ENCODE measurements around the gene AP5B1. TPM values are rescaled to one million over a fixed set of nuclear protein-coding genes. Genes with fewer than 3 reads are reported as not detected.

AP5B1 gene, protein sequence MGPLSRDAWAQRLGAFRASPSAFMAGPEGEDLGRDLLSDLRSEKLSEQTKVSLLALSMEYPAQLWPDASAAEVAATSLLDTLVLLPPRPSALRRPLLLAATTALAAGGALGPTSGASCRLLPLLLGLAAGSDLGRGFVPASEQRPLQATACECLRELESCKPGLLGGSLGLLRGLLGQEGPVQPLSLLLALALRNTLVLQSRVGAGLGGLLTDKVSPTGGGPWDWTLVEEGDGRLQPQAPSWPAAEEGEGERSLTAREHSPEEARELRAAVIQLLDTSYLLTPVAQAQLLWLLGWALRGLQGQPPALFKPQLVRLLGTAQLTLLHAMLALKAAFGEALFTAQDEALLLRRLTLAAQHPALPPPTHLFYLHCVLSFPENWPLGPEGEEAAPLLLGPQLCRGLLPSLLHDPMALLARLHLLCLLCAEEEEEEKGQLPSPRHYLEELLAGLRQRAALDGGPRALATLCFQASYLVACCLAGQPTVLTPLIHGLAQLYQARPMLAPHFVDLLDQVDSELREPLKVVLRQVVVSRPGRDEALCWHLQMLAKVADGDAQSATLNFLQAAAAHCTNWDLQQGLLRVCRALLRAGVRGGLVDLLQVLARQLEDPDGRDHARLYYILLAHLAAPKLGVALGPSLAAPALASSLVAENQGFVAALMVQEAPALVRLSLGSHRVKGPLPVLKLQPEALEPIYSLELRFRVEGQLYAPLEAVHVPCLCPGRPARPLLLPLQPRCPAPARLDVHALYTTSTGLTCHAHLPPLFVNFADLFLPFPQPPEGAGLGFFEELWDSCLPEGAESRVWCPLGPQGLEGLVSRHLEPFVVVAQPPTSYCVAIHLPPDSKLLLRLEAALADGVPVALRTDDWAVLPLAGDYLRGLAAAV
- 7.6 and 12.5 TPM in 2 replicates for total RNA-seq

DNA sequence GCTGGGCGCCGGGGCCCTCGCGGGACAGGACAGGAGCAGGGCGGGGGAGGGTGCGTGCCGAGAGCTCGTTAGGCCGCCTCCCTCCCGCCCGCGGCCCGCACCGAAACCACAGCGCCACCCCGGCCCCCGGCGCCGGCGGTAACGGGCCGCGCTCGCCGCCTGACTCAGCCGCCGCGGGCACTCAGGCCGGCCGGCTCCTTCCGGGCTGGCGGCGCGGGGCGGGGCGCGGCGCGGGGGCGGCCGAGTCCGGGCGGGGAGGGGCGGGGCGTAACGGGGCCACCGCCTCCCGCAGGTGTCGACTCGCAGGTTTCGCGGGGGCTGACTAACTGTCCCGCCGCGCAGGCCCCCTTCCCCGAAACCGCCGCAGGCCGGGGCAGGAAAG lies at the start of gene AP5B1:
AP5B1 (minus strand) TSS at position 207 of the 382 bp plus-strand sequence. CDS start 385 bp downstream, outside the sequence.

DNA sequence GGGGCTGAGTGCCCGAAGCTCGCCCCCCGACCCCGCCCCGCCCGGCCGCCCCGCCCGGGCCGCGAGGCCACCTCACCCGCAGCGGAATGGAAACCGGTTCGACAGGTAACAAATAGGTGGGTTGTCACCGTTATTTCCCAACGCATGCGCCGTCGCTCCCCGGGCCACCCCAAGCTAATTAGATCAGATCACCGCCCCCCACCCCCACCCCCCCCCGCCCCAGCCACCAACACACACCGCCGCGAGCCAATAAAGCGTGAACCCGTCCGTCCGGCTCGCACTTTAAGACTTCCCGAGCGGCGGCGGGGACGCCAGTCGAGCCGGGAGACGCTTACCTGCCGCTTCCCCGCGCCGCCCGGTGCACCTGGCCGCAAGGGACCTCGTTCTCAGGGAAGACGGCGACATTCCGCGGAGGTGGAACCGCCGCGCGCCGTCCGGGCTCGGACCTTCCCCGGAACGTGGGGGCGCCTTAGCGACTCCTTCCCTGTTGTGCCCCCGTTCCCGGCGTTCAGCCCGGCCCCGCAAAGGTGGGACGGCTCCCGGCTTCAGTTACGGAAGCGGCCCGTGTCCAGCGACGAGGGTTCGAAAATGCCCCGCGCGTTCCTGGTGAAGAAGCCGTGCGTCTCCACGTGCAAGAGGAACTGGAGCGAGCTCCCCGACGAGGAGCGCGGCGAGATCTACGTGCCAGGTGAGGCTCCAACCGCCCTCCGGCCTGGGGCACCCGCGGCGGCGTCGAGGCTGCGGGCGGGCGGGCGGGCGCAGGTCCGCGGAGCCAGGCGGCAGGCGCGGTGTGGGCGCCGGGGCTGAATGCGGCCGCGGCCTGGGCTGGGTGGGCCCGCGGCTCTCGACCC lies 6.2 kb upstream of the AP5B1 start, which contains the start of gene OVOL1:
OVOL1 (plus strand) TSS at position 278 of the 851 bp plus-strand sequence; CDS start at position 589, 311 bp downstream.

Other genes with a start within 250 kb of the AP5B1 start
- gene LTBP3, start 222.6 kb downstream of the AP5B1 start, total RNA-seq = 138 and 166 TPM in 2 replicates
- gene ZNRD2, start 210.5 kb downstream of the AP5B1 start, total RNA-seq = 31.5 and 37.9 TPM in 2 replicates
- gene FAM89B, start 208.4 kb downstream of the AP5B1 start, total RNA-seq = 23.5 and 41.3 TPM in 2 replicates
- 97.6 and 153 TPM in 2 replicates for gene EHBP1L1, start 204.9 kb downstream of the AP5B1 start, total RNA-seq
- gene KCNK7, start 185.2 kb downstream of the AP5B1 start, total RNA-seq = 0.07 and 0.10 TPM in 2 replicates
- 21.7 and 32.6 TPM in 2 replicates for gene MAP3K11, start 166.8 kb downstream of the AP5B1 start, total RNA-seq
- 24.2 and 36.9 TPM in 2 replicates for gene PCNX3, start 165.2 kb downstream of the AP5B1 start, total RNA-seq
- gene SIPA1, start 142.9 kb downstream of the AP5B1 start, total RNA-seq = 23.3 and 23.8 TPM in 2 replicates
- gene RELA, start 118.1 kb downstream of the AP5B1 start, total RNA-seq = 22.9 and 30.1 TPM in 2 replicates
- gene KAT5, start 68.7 kb downstream of the AP5B1 start, total RNA-seq = 37.6 and 42.1 TPM in 2 replicates
- 17.4 and 20.1 TPM in 2 replicates for gene RNASEH2C, start 60.2 kb downstream of the AP5B1 start, total RNA-seq
- not detected in 2 replicates for gene OVOL1, start 6.1 kb upstream of the AP5B1 start, total RNA-seq
- 1.3 and 4.0 TPM in 2 replicates for gene SNX32, start 53.0 kb upstream of the AP5B1 start, total RNA-seq
- 662 and 789 TPM in 2 replicates for gene CFL1, start 77.2 kb upstream of the AP5B1 start, total RNA-seq
- gene MUS81, start 79.5 kb upstream of the AP5B1 start, total RNA-seq = 35.4 and 52.0 TPM in 2 replicates
- 114 and 154 TPM in 2 replicates for gene EFEMP2, start 91.8 kb upstream of the AP5B1 start, total RNA-seq
- 0.07 TPM in 1 of 2 replicates, not detected in the other for gene CTSW, start 98.9 kb upstream of the AP5B1 start, total RNA-seq
- gene FIBP, start 107.5 kb upstream of the AP5B1 start, total RNA-seq = 144 and 156 TPM in 2 replicates
- 50.8 and 53.9 TPM in 2 replicates for gene CCDC85B, start 109.7 kb upstream of the AP5B1 start, total RNA-seq
- 9.8 and 26.0 TPM in 2 replicates for gene FOSL1, start 119.4 kb upstream of the AP5B1 start, total RNA-seq
- gene C11orf68, start 138.1 kb upstream of the AP5B1 start, total RNA-seq = 28.4 and 31.1 TPM in 2 replicates
- 126 and 160 TPM in 2 replicates for gene DRAP1, start 138.4 kb upstream of the AP5B1 start, total RNA-seq
- gene TSGA10IP, start 164.5 kb upstream of the AP5B1 start, total RNA-seq = not detected in 2 replicates
- gene SART1, start 180.8 kb upstream of the AP5B1 start, total RNA-seq = 28.2 and 31.3 TPM in 2 replicates
- gene EIF1AD, start 221.2 kb upstream of the AP5B1 start, total RNA-seq = 33.9 and 42.4 TPM in 2 replicates
- 17.0 and 19.5 TPM in 2 replicates for gene BANF1, start 221.5 kb upstream of the AP5B1 start, total RNA-seq
- 2.9 and 6.1 TPM in 2 replicates for gene CST6, start 231.0 kb upstream of the AP5B1 start, total RNA-seq
- 0.20 TPM in 1 of 2 replicates, not detected in the other for gene CATSPER1, start 245.5 kb upstream of the AP5B1 start, total RNA-seq

Data from smooth muscle cell of the pulmonary artery (primary cell).